GM20431 (cell line): ENCODE measurements around the gene ATP6V0A4.

Source experiments
- in situ Hi-C: fragments of 300-500 bp; cut with MseI, MboI; formaldehyde crosslinking; loops from one replicate; pipeline ENCODE4 v1.15.0; 2020; ENCODE audit warnings: low sequenced_read_pairs; ENCODE audit not compliant: unreplicated experiment

ATP6V0A4 gene

GRCh38 chr7:138667535-138668228 is 130.3 kb downstream of the ATP6V0A4 start:
- in situ Hi-C loops, result no loop called here

DNA sequence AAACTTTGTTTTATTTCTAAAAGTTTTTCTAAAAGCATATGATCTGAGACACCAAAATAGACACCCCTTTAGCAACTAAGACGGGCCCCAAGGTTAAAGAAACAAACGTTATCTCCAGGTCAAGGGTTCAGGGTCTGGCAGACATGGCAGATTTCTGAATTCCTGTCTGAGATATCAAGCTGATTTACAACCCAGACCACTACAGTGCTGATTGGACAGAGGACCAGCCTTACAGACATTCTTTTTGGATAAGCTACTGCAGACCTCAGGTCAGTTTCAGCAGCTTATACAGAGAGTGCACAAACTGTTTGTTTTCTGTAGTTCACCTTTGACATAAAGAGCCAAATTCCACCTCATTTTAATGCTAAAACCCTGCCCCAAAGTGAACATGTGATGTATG is 131.6 kb downstream of the ATP6V0A4 start:
- in situ Hi-C loops, result no loop called here

DNA sequence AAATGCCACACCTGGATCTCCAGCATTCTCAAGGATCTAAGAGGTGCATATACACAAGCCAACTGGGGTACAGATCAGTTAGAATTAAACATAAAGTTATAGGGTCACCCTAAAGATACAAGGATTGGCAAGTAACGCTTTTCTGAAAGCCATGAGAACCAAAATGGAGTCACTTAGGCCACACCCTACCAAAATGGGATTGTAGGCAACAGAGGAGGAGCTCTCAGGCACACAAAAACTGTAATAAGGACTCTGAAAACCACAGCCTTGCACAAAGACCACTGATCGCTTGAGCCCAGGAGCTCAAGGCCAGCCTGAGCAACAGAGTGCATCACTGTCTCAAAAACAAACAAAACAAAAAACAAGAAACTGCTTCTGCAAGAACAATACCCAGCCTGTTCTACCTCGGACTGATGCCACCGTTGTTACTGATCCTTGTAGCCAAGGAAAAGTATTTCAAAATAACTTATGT is 132.3 kb downstream of the ATP6V0A4 start:
- in situ Hi-C loops, result no loop called here

- in situ Hi-C loops, result no loop called here
These were observed 132.7 kb downstream of the ATP6V0A4 start for GRCh38 chr7:138665249-138665648.

DNA sequence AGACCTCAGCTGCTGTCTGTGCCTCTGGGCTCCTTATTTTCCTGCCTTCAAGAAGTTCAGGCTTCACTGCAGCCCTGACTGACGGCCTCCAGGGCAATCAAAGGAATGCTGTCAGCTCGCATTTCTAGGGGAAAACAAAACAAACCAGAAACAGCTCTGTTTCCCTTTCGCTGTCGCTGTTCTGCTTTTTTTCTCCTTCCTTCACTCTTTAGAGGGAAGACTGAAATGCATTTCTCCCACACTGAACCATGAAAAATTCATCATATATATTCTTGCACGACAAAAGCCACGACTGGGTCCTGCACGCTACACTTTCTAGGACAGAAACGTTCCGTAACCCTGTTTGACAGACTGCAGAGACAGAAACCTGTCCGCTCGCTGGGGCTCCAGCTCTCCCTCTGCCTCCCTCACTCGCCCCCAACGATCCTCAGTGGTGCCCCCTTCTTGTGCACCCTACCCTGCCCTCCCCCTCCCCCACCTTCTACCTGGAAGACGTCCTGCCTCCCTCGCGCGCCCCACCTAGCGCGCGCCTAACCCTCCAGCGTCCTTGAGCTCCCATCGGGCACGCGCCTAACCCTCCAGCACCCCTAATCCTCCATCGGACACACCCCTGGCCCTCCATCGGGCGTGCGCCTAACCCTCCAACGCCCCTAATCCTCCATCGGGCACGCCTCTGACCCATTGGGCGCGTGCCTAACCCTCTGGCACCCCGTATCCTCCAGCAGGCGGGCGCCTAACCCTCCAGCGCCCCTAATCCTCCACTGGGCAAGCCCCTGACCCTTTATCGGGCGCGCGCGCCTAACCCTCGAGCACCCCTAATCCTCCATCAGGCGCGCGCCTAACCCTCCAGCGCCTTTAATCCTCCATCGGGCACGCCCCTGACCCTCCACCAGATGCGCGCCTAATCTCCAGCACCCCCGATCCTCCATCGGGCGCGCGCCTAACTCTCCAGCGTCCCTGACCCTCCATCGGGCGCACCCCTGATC is 134.0 kb downstream of the ATP6V0A4 start:
- in situ Hi-C loops, result no loop called here

GRCh38 chr7:138662991-138663320 is 135.0 kb downstream of the ATP6V0A4 start:
- in situ Hi-C loops, result no loop called here

- in situ Hi-C loops, result no loop called here
These were observed 135.7 kb downstream of the ATP6V0A4 start for GRCh38 chr7:138662076-138662990.

- in situ Hi-C loops, result no loop called here
These were observed 136.8 kb downstream of the ATP6V0A4 start for GRCh38 chr7:138661069-138661635.

DNA sequence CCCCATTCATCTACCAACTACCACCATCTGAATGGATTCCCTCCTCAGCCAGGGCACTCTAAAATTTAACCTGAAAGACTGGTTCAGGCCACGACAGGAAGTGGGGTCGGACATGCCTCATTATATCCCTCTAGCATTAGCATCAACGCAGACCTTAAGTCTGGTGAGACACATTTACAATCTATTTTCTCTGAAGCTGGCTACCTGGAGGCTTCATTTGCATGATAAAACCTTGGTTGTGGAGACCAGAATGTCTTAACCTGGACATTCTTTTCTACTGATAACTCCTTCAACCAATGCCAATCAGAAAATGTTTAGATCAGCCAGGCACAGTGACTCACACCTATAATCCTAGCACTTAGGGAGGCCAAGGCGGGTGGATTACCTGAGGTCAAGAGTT is 139.1 kb downstream of the ATP6V0A4 start:
- in situ Hi-C loops, result no loop called here

DNA sequence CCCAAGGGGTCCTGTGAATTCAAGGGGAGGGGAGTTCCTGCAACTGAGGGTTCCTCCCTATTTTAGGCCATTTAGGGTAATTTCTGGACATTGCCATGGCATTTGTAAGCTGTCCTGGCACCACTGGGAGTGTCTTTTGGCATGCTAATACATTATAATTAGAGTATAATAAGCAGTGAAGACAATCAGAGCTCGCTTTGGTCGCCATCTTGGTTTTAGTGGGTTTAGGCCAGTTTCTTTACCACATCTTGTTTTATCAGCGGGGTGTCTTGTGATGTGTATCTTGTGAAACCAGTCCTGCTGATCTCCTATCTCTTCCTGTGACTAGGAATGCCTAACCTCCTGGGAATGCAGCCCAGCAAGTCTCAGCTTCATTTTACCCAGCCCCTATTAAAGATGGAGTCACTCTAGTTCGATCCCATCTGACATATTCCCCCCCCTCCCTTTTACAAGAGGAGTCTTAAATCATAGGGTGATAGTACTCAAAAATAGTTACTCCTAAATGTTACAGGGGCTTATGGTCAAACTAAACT is 140.1 kb downstream of the ATP6V0A4 start:
- in situ Hi-C loops, result no loop called here

DNA sequence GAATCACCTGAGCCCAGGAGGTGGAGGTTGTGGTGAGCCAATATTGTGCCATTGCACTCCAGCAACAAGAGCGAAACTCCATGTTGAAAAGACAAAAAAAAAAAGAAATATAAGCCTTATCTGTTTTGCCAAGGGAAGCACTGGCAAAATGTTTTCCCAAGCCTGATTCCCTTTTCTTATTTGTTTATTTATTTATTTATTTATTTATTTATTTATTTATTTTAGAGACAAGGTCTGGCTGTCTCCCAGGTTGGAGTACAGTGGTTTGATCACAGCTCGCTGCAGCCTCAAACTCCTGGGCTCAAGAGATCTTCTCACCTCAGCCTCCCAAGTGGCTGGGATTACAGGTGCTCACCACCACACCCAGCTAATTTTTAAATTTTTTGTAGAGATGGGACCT is 141.0 kb downstream of the ATP6V0A4 start:
- in situ Hi-C loops, result no loop called here
